NCI-H1105 (cell line): ENCODE measurements around the gene FBLL1.
A peak's percentile ranks its signal among the peaks of the same experiment; 100 is the strongest.
"Not testable (repeated sequence)": the region's sequence is repeated elsewhere in the genome, so short reads cannot be mapped to it uniquely, and the experiment has no call there.

Source experiments
- DNase-seq: peaks from one replicate; lab custom pipeline; 2025; lab: John Stamatoyannopoulos, UW

Gene FBLL1

GRCh38 chr5:168528521-168529373, at the start of gene FBLL1:
Gene FBLL1, plus strand, starts transcription at chr5:168529305. Its CDS starts 200 bp downstream, at chr5:168529505.
- DNase-seq: peak; percentile 29

GRCh38 chr5:168480601-168481000, 48.5 kb upstream of the FBLL1 start:
- DNase-seq: no peak

- no peak for DNase-seq
These were observed 47.7 kb upstream of the FBLL1 start for GRCh38 chr5:168481330-168481788.

- no peak for DNase-seq
These were observed 46.7 kb upstream of the FBLL1 start for GRCh38 chr5:168482361-168482760.

- peak; percentile 71 for DNase-seq
These were observed 42.8 kb upstream of the FBLL1 start, which contains the start of gene RARS1 for GRCh38 chr5:168486136-168486879. Gene RARS1, plus strand, starts transcription at chr5:168486471. Its CDS starts 28 bp downstream, at chr5:168486499.

- DNase-seq: no peak
These were observed 40.0 kb upstream of the FBLL1 start for GRCh38 chr5:168489059-168489458.

GRCh38 chr5:168494057-168494555, 35.0 kb upstream of the FBLL1 start:
- no peak for DNase-seq

GRCh38 chr5:168502563-168503237, 26.4 kb upstream of the FBLL1 start:
- DNase-seq: no peak

- no peak for DNase-seq
These were observed 15.2 kb upstream of the FBLL1 start for GRCh38 chr5:168513861-168514428.

GRCh38 chr5:168525856-168526255, 3.2 kb upstream of the FBLL1 start:
- no peak for DNase-seq

GRCh38 chr5:168527756-168528295, 1.3 kb upstream of the FBLL1 start:
- DNase-seq: no peak

GRCh38 chr5:168529374-168530234, 499 bp downstream of the FBLL1 start:
- no peak for DNase-seq

GRCh38 chr5:168530621-168531150, 1.6 kb downstream of the FBLL1 start:
- DNase-seq: no peak

GRCh38 chr5:168531191-168531590, 2.1 kb downstream of the FBLL1 start:
- DNase-seq: no peak

GRCh38 chr5:168531987-168532864, 3.1 kb downstream of the FBLL1 start:
- no peak for DNase-seq

- not testable (repeated sequence) for DNase-seq
These were observed 5.2 kb downstream of the FBLL1 start for GRCh38 chr5:168534351-168534750.

GRCh38 chr5:168537176-168537575, 8.1 kb downstream of the FBLL1 start:
- no peak for DNase-seq

GRCh38 chr5:168549554-168549953, 20.4 kb downstream of the FBLL1 start:
- no peak for DNase-seq

GRCh38 chr5:168550656-168551055, 21.6 kb downstream of the FBLL1 start:
- no peak for DNase-seq
